Smooth muscle cell (in vitro differentiated cells): ENCODE results near the gene BNC2. TPM values are rescaled to one million over a fixed set of nuclear protein-coding genes. Genes with fewer than 3 reads are reported as not detected.

Experiments used
- DNase-seq: peaks from one replicate; lab custom pipeline; 2025; ENCODE audit not compliant: unreplicated experiment; lab: John Stamatoyannopoulos, UW
- H2AFZ ChIP-seq: fragments of 200-600 bp; sonication (generic); 2 replicates; pipeline ENCODE4 v1.6.0; 2016; ENCODE audit warnings: antibody characterized with exemption, low read depth, mild to moderate bottlenecking
- H3F3A ChIP-seq: fragments of 200-600 bp; sonication (generic); 2 replicates; pipeline ENCODE4 v1.6.0; 2017; ENCODE audit warnings: antibody characterized with exemption, low read depth
- H3K27ac ChIP-seq: fragments of 200-600 bp; sonication (generic); 2 replicates; pipeline ENCODE4 v1.5.1; 2016; ENCODE audit warnings: low read depth, mild to moderate bottlenecking
- H3K27me3 ChIP-seq: fragments of 200-600 bp; sonication (generic); 2 replicates; pipeline ENCODE4 v1.6.1; 2016; ENCODE audit warnings: low read depth, mild to moderate bottlenecking
- H3K36me3 ChIP-seq: fragments of 200-600 bp; sonication (generic); 2 replicates; pipeline ENCODE4 v1.5.1; 2016; ENCODE audit warnings: low read depth
- H3K4me1 ChIP-seq: fragments of 200-600 bp; sonication (generic); 2 replicates; pipeline ENCODE4 v1.5.1; 2016; ENCODE audit warnings: low read depth
- H3K4me2 ChIP-seq: fragments of 200-600 bp; sonication (generic); 2 replicates; pipeline ENCODE4 v1.6.0; 2016; ENCODE audit warnings: mild to moderate bottlenecking
- H3K4me3 ChIP-seq: fragments of 200-600 bp; sonication (generic); 2 replicates; pipeline ENCODE4 v1.5.1; 2016; ENCODE audit warnings: mild to moderate bottlenecking
- H3K79me2 ChIP-seq: fragments of 200-600 bp; sonication (generic); 2 replicates; pipeline ENCODE4 v1.6.0; 2016; ENCODE audit warnings: low read depth, mild to moderate bottlenecking
- H3K9ac ChIP-seq: fragments of 200-600 bp; sonication (generic); 2 replicates; pipeline ENCODE4 v1.6.0; 2016; ENCODE audit warnings: low read depth
- H3K9me3 ChIP-seq: fragments of 200-600 bp; sonication (generic); replicated peaks from 2 replicates; pipeline ENCODE4 v1.5.1; 2016; ENCODE audit warnings: low read depth
- H4K20me1 ChIP-seq: fragments of 200-600 bp; sonication (generic); 2 replicates; pipeline ENCODE4 v1.6.0; 2016; ENCODE audit warnings: low read depth
- CTCF ChIP-seq: fragments of 200-600 bp; sonication (generic); IDR thresholded peaks from 2 replicates; pipeline ENCODE4 v1.5.1; 2017; ENCODE audit warnings: borderline replicate concordance, mild to moderate bottlenecking, antibody characterized with exemption; ENCODE audit not compliant: insufficient read depth, poor library complexity, severe bottlenecking
- WGBS: methylation state at CpG from one replicate; pipeline ENCODE4 v1.1.7; 2016; ENCODE audit warnings: low lambda C conversion rate; 5-methylcytosine and 5-hydroxymethylcytosine counted together
- polyA plus RNA-seq: library from polyadenylated mRNA; unstranded; fragments of >200 nt; fragmentation: Nextera tagmentation; extraction: Ambion mirVana; gene quantifications from 2 replicates; pipeline ENCODE4 v1.2.1, GENCODE V29; 2016
- total RNA-seq: library from RNA; depleted of rRNA; stranded (reverse); fragments of >200 nt; gene quantifications from 2 replicates; pipeline ENCODE4 v1.2.3, GENCODE V29; 2014

BNC2 gene
- total and polyA plus RNA-seq, 2 experiments from 2014 or later = 11.6 to 13.5 TPM

GRCh38 chr9:16627967-16628366, 242.5 kb downstream of the BNC2 start:
- 5% methylated on average over 6 of the region's 6 CpGs for WGBS
- Histone ChIP-seq H4K20me1 (no peaks in the 10 kb centered on the region), H3F3A (peaks cover 30% of the 10 kb centered on the region), H3K4me2 (peak overlapping the region; percentile 77), H3K27ac (peak overlapping the region; percentile 85), H3K79me2 (no peaks in the 10 kb centered on the region), H3K27me3 (no peaks in the 10 kb centered on the region), H3K9ac (peak overlapping the region; percentile 62), H3K36me3 (no peaks in the 10 kb centered on the region), H3K9me3 (no peaks in the 10 kb centered on the region), H3K4me1 (peaks cover 35% of the 10 kb centered on the region), H2AFZ (peak overlapping the region; percentile 6), H3K4me3 (peak overlapping the region; percentile 28)
- no peak for TF ChIP-seq CTCF
- DNase-seq = no peak

GRCh38 chr9:16627521-16627920, 242.9 kb downstream of the BNC2 start:
- no peak for DNase-seq
- Histone ChIP-seq H3K9me3 (no peaks in the 10 kb centered on the region), H4K20me1 (no peaks in the 10 kb centered on the region), H3K79me2 (no peaks in the 10 kb centered on the region), H3K36me3 (no peaks in the 10 kb centered on the region), H3K9ac (no peak overlapping the region), H3F3A (peaks cover 30% of the 10 kb centered on the region), H3K27ac (peak overlapping the region; percentile 85), H3K4me3 (no peak overlapping the region), H3K4me1 (peaks cover 35% of the 10 kb centered on the region), H2AFZ (no peak overlapping the region), H3K27me3 (no peaks in the 10 kb centered on the region), H3K4me2 (peak overlapping the region; percentile 77)
- WGBS = 66% methylated on average over 2 of the region's 2 CpGs
- TF ChIP-seq CTCF = no peak

GRCh38 chr9:16626577-16627130, 243.8 kb downstream of the BNC2 start:
- peak overlapping the region; percentile 0 for H3K4me3 ChIP-seq
- peak overlapping the region; percentile 4 for H3K9ac ChIP-seq
- H3F3A ChIP-seq = peaks cover 30% of the 10 kb centered on the region
- H3K36me3 ChIP-seq = no peaks in the 10 kb centered on the region
- H3K9me3 ChIP-seq = no peaks in the 10 kb centered on the region
- DNase-seq = no peak
- no peaks in the 10 kb centered on the region for H3K27me3 ChIP-seq
- H3K27ac ChIP-seq = peak overlapping the region; percentile 85
- TF ChIP-seq CTCF = no peak
- H3K79me2 ChIP-seq = no peaks in the 10 kb centered on the region
- WGBS = 10% methylated on average over 13 of the region's 13 CpGs
- H4K20me1 ChIP-seq = no peaks in the 10 kb centered on the region
- peak overlapping the region; percentile 77 for H3K4me2 ChIP-seq
- H3K4me1 ChIP-seq = peaks cover 35% of the 10 kb centered on the region
- no peak overlapping the region for H2AFZ ChIP-seq

GRCh38 chr9:16625811-16626210, 244.7 kb downstream of the BNC2 start:
- Histone ChIP-seq H3K9ac (no peak overlapping the region), H2AFZ (no peak overlapping the region), H3K4me1 (peaks cover 35% of the 10 kb centered on the region), H3K4me2 (peak overlapping the region; percentile 77), H3K27me3 (no peaks in the 10 kb centered on the region), H3K79me2 (no peaks in the 10 kb centered on the region), H4K20me1 (no peaks in the 10 kb centered on the region), H3K4me3 (peak overlapping the region; percentile 0), H3K36me3 (no peaks in the 10 kb centered on the region), H3K27ac (peak overlapping the region; percentile 85), H3F3A (peaks cover 30% of the 10 kb centered on the region), H3K9me3 (no peaks in the 10 kb centered on the region)
- no peak for TF ChIP-seq CTCF
- no peak for DNase-seq
- 84% methylated on average over 1 of the region's 1 CpG for WGBS
